Endothelial cell of umbilical vein (primary cell): ENCODE results near the gene ZNF407. TPM values are rescaled to one million over a fixed set of nuclear protein-coding genes. Genes with fewer than 3 reads are reported as not detected.

Experiments used
- BruUV-seq: library from RNA; stranded (reverse); fragments of 400-500 nt; replicated peaks from 2 replicates; lab custom pipeline; 2021; lab: Mats Ljungman, UMichigan
- CTCF ChIA-PET: fragments of 300-600, 350-600 bp; sonication (Branson Sonifier 250); formaldehyde crosslinking; loops from one replicate; lab custom pipeline; 2021; ENCODE audit warnings: antibody characterized with exemption, inconsistent platforms; lab: Charles Lee
- POLR2A ChIA-PET: fragments of 300-600, 350-600 bp; sonication (Branson Sonifier 250); formaldehyde crosslinking; loops from one replicate; lab custom pipeline; 2021; ENCODE audit warnings: antibody characterized with exemption, inconsistent platforms; lab: Charles Lee
- DNase-seq: peaks from one replicate; pipeline ENCODE4 v3.0.0-alpha.2; 2011; ENCODE audit warnings: low read depth, low spot score
- FAIRE-seq: peaks from 2 replicates; lab custom pipeline; 2011; peaks lifted over from hg19 to GRCh38; lab: Jason Lieb, UNC
- H2AFZ ChIP-seq: 2 replicates; pipeline ENCODE4 v1.6.0; 2012; ENCODE audit warnings: low read depth, low read length, control low read depth, inconsistent platforms
- H3K27ac ChIP-seq: 2 replicates; pipeline ENCODE4 v1.5.1; 2011; ENCODE audit warnings: low read depth, mild to moderate bottlenecking, control low read depth, low read length, moderate library complexity; ENCODE audit not compliant: insufficient read depth
- H3K27me3 ChIP-seq, 2 experiments: 2 replicates each; pipeline versions ENCODE4 v1.6.0 to v1.6.1; 2011; ENCODE audit warnings: low read length in 2 of 2, mixed read lengths in 1 of 2; ENCODE audit not compliant: control insufficient read depth in 2 of 2, insufficient read depth in 2 of 2
- H3K36me3 ChIP-seq, 2 experiments: 2 replicates in 1 of 2; 3 replicates in 1 of 2; pipeline ENCODE4 v1.5.1; 2011; ENCODE audit warnings: low read length in 2 of 2, mild to moderate bottlenecking in 1 of 2, moderate library complexity in 1 of 2; ENCODE audit not compliant: control insufficient read depth in 2 of 2, insufficient read depth in 2 of 2; ENCODE audit errors: extremely low read depth in 1 of 2
- H3K4me1 ChIP-seq: 3 replicates; pipeline ENCODE4 v1.5.1; 2011; ENCODE audit warnings: mild to moderate bottlenecking, low read length; ENCODE audit not compliant: control insufficient read depth, insufficient read depth; ENCODE audit errors: extremely low read depth
- H3K4me2 ChIP-seq: 2 replicates; pipeline ENCODE4 v1.6.1; 2011; ENCODE audit warnings: low read length, control low read depth, mixed read lengths; ENCODE audit not compliant: insufficient read depth
- H3K4me3 ChIP-seq, 3 experiments: fragments of 200-600 bp in 1 of 3; sonication (generic), shearing (Covaris generic) in 1 of 3; replicated peaks in 1 of 3; 2 replicates each; pipeline ENCODE4 v1.5.1; 2011 to 2016; ENCODE audit warnings: control low read depth in 3 of 3, low read length in 3 of 3, mild to moderate bottlenecking in 2 of 3, inconsistent platforms in 1 of 3, low read depth in 1 of 3, moderate library complexity in 1 of 3; ENCODE audit not compliant: insufficient read depth in 1 of 3
- H3K79me2 ChIP-seq: 2 replicates; pipeline ENCODE4 v1.6.0; 2012; ENCODE audit warnings: low read length, inconsistent platforms; ENCODE audit not compliant: control insufficient read depth, insufficient read depth
- H3K9ac ChIP-seq: replicated peaks from 2 replicates; pipeline ENCODE3; 2011; ENCODE audit warnings: low read length, control low read depth; ENCODE audit not compliant: insufficient read depth; ENCODE audit errors: extremely low read depth
- H3K9me1 ChIP-seq: replicated peaks from 3 replicates; pipeline ENCODE4 v1.6.0; 2011; ENCODE audit warnings: mild to moderate bottlenecking, low read length; ENCODE audit not compliant: control insufficient read depth, insufficient read depth; ENCODE audit errors: extremely low read depth
- H3K9me3 ChIP-seq: replicated peaks from 2 replicates; pipeline ENCODE4 v1.5.1; 2012; ENCODE audit warnings: low read length, inconsistent platforms; ENCODE audit not compliant: control insufficient read depth, insufficient read depth
- H4K20me1 ChIP-seq: replicated peaks from 2 replicates; pipeline ENCODE3; 2011; ENCODE audit warnings: mild to moderate bottlenecking, low read length; ENCODE audit not compliant: control insufficient read depth, insufficient read depth; ENCODE audit errors: extremely low read depth
- EZH2 ChIP-seq: IDR thresholded peaks from 2 replicates; pipeline ENCODE4 v1.6.1; 2012; ENCODE audit warnings: borderline replicate concordance, low read depth, mild to moderate bottlenecking, moderate library complexity, low read length, inconsistent platforms; ENCODE audit not compliant: severe bottlenecking
- FOS ChIP-seq: IDR thresholded peaks from 2 replicates; pipeline ENCODE4 v1.6.1; 2011; ENCODE audit warnings: mild to moderate bottlenecking, low read length, moderate library complexity, borderline replicate concordance; ENCODE audit not compliant: insufficient read depth
- GATA2 ChIP-seq: IDR thresholded peaks from 2 replicates; pipeline ENCODE4 v1.7.0; 2011; ENCODE audit warnings: low read depth, mild to moderate bottlenecking, moderate library complexity, mixed read lengths, low read length; ENCODE audit not compliant: insufficient read length, insufficient read depth
- JUN ChIP-seq: IDR thresholded peaks from 2 replicates; pipeline ENCODE4 v1.6.1; 2011; ENCODE audit warnings: borderline replicate concordance, low read depth; ENCODE audit not compliant: insufficient read length, insufficient read depth
- MYC ChIP-seq: IDR thresholded peaks from one replicate; pipeline ENCODE4 v1.6.1; 2011; ENCODE audit warnings: mild to moderate bottlenecking, low read depth, low read length
- POLR2A ChIP-seq: IDR thresholded peaks from 2 replicates; pipeline ENCODE4 v1.6.1; 2012; ENCODE audit warnings: low read depth, mild to moderate bottlenecking, control low read depth, low read length
- POLR2AphosphoS5 ChIP-seq: IDR thresholded peaks from 2 replicates; pipeline ENCODE4 v1.6.1; 2012; ENCODE audit warnings: low read depth, mild to moderate bottlenecking, control low read depth, low read length, moderate library complexity; ENCODE audit not compliant: insufficient read depth
- dilution Hi-C: fragments of 300-500 bp; cut with MboI; formaldehyde crosslinking; loops from one replicate; pipeline ENCODE4 v1.15.0; 2019; ENCODE audit warnings: low sequenced_read_pairs; ENCODE audit not compliant: extremely low pct_ligation_motif_present
- intact Hi-C: fragments of 100-400 bp; cut with micrococcal nuclease; formaldehyde crosslinking; loops from one replicate; pipeline ENCODE4 v1.10.0; 2022
- polyA plus RNA-seq, 4 experiments: library from polyadenylated mRNA; depleted of rRNA in 3 of 4; stranded (reverse) in 3 of 4; unstranded in 1 of 4; fragments of >200 nt; gene quantifications; 2 replicates each; pipeline versions ENCODE4 v1.2.1 to v1.2.3, GENCODE V29; 2011 to 2012; ENCODE audit warnings: missing spikeins in 1 of 4
- total RNA-seq: library from RNA; stranded (reverse); gene quantifications from 2 replicates; pipeline ENCODE4 v1.2.3, GENCODE V29; 2021
- TF ChIP-seq, protein P1 (sequence below): IDR thresholded peaks from 2 replicates; pipeline ENCODE4 v1.6.1; 2011; ENCODE audit not compliant: insufficient read depth, insufficient read length
- TF ChIP-seq, protein P2 (sequence below), 2 donors: IDR thresholded peaks; 1 replicate in 1 of 2; 2 replicates in 1 of 2; pipeline ENCODE4 v1.5.1; 2011; ENCODE audit warnings: low read length in 2 of 2, mild to moderate bottlenecking in 2 of 2, moderate library complexity in 2 of 2, control low read depth in 1 of 2, inconsistent platforms in 1 of 2, low read depth in 1 of 2; ENCODE audit not compliant: insufficient read depth in 1 of 2; ENCODE audit errors: extremely low read depth in 1 of 2

ZNF407 gene
- total and polyA plus RNA-seq, 2 donors (not counting 3 experiments of a cell fraction or from before 2014, with no cell fraction given) = 3.8 to 20.1 TPM

DNA sequence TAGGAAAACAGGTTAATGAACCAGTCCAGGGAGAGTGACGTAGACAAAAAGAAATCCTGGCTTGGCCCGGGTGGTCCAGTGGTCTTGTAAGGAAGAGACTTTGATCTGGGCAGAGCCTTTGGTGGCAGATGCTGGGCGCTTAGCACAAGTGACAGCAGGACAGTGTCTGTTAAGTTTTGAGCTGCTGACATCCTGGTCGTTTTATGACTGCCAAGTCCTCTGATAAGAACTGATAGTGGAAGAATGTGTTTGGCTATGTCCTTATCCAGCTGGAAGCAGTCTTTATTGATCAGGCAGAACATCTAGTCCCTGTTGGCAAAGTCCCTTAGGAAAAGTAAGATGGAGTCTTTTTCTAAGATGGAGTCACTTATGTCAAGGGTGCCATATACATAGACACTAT, 27.4 kb upstream of the ZNF407 start:
- DNase-seq (no peak), FAIRE-seq (no peak)
- CTCF ChIA-PET = interaction anchor here (2.9 kb wide), 1 partner anchor 18 kb away, joined by 10 read pairs; no protein-coding TSS in a partner anchor

More for the DNA sequence above, 27.4 kb upstream of the ZNF407 start:
- H3K9me1 ChIP-seq = no peaks in the 10 kb centered on the region
- H3K4me3 ChIP-seq = no peak overlapping the region
- no peak overlapping the region for H3K27ac ChIP-seq
- no peaks in the 10 kb centered on the region for H3K79me2 ChIP-seq
- H2AFZ ChIP-seq = no peak overlapping the region
- no peak overlapping the region for H3K9ac ChIP-seq
- dilution Hi-C loops = no loop called here
- H3K27me3 ChIP-seq = no peaks in the 10 kb centered on the region
- POLR2A ChIA-PET = no interaction called here
- no peaks in the 10 kb centered on the region for H3K4me1 ChIP-seq
- no peaks in the 10 kb centered on the region for H3K9me3 ChIP-seq
- TF ChIP-seq EZH2 (no peak), POLR2AphosphoS5 (no peak), GATA2 (no peak), FOS (no peak), POLR2A (no peak), JUN (no peak), MYC (no peak)
- TF ChIP-seq, protein P1, sequence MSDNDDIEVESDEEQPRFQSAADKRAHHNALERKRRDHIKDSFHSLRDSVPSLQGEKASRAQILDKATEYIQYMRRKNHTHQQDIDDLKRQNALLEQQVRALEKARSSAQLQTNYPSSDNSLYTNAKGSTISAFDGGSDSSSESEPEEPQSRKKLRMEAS = no peak
- TF ChIP-seq, protein P2, sequence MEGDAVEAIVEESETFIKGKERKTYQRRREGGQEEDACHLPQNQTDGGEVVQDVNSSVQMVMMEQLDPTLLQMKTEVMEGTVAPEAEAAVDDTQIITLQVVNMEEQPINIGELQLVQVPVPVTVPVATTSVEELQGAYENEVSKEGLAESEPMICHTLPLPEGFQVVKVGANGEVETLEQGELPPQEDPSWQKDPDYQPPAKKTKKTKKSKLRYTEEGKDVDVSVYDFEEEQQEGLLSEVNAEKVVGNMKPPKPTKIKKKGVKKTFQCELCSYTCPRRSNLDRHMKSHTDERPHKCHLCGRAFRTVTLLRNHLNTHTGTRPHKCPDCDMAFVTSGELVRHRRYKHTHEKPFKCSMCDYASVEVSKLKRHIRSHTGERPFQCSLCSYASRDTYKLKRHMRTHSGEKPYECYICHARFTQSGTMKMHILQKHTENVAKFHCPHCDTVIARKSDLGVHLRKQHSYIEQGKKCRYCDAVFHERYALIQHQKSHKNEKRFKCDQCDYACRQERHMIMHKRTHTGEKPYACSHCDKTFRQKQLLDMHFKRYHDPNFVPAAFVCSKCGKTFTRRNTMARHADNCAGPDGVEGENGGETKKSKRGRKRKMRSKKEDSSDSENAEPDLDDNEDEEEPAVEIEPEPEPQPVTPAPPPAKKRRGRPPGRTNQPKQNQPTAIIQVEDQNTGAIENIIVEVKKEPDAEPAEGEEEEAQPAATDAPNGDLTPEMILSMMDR (IDR thresholded peaks at IDR 0.05; ENCODE audit: extremely low read depth in 1 of 2, insufficient read depth in 1 of 2, low read depth in 1 of 2, low read length in 2 of 2) = no peak
- intact Hi-C loops = no loop called here
- BruUV-seq = no TSS peak
- no peaks in the 10 kb centered on the region for H4K20me1 ChIP-seq
- H3K4me2 ChIP-seq = no peak overlapping the region
- H3K36me3 ChIP-seq = no peaks in the 10 kb centered on the region
